Fibroblast of skin of abdomen (primary cell): ENCODE data around the gene ATN1.

Source experiments
- DNase-seq: peaks from one replicate; pipeline ENCODE4 v3.0.0-alpha.2; 2013

ATN1 gene

GRCh38 chr12:6975297-6976032 is 47.7 kb downstream of the ATN1 start:
- no peak for DNase-seq

DNA sequence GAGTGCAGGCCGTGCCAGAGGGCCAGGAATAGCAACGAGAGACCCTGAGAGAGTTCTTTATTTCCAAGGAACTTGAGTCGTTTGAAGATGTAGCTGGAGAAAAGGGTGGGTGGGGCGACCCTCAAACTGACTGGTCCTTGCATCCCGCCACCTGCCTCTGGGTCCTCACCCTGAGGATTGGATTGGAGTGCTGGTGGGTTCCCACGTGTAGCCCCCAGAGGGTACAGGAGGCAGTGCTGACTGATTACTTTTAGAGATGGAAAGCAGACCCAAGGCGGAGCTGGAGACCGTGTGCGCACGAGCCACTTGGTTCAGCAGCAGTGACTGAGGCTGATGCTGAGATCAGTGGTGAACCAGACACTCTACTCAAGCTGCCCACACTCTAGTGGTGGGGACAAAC is 49.9 kb downstream of the ATN1 start:
- DNase-seq = no peak

DNA sequence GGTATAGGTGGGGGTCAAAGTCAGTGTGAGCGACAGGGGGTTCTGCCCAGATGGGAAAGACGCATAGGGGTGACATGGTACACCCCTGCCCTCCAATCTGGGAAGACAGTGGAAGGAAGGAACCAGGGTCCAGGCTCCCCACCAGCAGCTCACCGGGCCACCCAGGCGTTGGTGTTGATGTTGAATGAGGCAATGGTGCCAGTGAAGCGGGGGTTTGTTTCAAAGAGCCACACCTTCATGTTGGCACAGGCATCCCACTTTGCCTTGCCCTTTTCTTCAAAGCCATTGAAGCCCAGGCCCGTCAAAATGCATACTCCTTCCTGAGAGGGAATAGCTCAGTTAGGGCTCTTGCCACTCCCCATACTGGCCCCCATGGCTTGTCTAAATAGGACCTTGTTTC is 50.4 kb downstream of the ATN1 start:
- no peak for DNase-seq

DNA sequence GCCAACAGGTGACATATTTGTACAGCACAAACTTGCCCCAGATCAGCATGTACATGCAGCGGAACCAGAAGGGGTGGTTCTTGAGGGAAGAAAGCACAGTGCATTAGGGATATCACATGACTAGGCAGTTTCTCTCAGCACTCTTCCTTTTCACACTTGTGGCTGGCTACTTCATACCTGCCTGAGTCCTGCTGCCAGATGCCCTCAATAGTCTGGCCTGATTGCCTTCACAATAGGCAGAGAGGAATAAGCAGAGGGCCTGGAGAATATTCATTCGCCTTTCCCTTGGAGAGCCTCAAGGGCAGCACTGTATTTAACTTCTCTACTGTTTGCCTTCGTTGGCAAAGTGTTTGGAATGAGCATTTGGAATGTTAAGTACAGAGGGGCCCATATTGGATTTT is 50.9 kb downstream of the ATN1 start:
- no peak for DNase-seq

DNA sequence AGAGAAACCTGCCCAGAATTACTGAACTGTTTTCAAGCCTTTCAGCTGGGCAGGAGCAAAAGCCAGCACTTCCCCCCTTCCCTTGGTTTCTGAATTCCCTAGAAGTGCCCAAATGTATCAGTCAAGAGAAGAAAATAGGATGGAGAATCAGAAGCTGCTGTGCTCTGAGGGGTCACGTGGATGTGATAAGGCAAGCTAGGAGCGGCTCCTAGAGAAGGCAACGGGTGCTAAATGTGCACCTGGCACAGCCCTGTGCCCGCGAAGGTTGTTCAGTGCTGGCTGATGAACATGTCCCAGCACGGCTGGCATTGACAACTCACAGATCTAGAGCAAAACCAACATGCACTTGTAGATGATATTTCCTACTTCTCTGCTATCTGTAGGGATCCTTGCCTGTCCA is 51.3 kb downstream of the ATN1 start:
- DNase-seq = no peak

- no peak for DNase-seq
Observed at GRCh38 chr12:6979453-6979852, 51.7 kb downstream of the ATN1 start.

GRCh38 chr12:6980075-6980474 is 52.3 kb downstream of the ATN1 start:
- DNase-seq = no peak

DNA sequence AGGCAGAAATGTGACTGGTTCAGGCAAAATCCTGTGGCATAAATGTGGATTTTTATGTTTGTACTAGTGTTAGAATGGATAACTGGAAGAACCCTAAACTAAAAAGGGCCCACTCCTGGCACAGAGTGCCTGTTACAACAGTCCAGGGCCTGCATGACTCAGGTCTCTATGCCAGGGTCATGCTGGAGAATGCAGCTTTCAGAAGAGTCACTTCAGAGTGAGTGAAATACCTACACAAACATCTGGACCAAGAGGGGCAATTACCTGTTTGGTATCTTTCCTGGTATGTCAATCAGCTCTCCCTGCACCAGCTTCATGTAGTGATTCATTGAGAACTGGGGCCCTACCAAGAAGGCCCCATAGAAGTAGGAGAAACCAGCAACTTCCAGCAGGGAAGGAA is 53.0 kb downstream of the ATN1 start:
- no peak for DNase-seq

GRCh38 chr12:6981152-6982052 is 53.6 kb downstream of the ATN1 start:
- DNase-seq = no peak

GRCh38 chr12:6982532-6982931 is 54.8 kb downstream of the ATN1 start:
- no peak for DNase-seq

GRCh38 chr12:6987956-6988553 is 60.3 kb downstream of the ATN1 start:
- DNase-seq = no peak
